NCI-H2196 (cell line): ENCODE results near the gene OCA2.

Experiments
- DNase-seq: peaks from one replicate; lab custom pipeline; 2025; ENCODE audit not compliant: unreplicated experiment; lab: John Stamatoyannopoulos, UW

The OCA2 gene

GRCh38 chr15:27885201-27885600 is 213.9 kb downstream of the OCA2 start:
- DNase-seq = no peak

DNA sequence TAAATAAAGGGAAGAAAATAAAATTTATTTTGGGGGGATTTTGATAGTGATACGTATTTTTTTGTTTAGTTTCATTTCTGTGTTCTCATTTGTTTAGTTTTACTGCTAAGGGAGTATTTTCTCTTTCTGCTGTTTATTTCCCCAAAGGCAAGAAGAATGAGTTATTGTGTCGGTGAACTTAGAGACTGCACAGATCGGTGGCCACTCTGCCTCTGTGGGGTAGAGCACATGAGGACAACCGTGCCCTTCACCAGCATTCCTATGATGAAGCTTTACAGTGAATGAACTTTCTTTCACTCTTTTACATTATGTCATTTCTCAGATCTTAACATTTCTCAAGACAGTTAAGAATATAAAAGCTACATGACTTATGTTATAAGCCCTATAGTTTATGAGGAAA is 214.4 kb downstream of the OCA2 start:
- no peak for DNase-seq

DNA sequence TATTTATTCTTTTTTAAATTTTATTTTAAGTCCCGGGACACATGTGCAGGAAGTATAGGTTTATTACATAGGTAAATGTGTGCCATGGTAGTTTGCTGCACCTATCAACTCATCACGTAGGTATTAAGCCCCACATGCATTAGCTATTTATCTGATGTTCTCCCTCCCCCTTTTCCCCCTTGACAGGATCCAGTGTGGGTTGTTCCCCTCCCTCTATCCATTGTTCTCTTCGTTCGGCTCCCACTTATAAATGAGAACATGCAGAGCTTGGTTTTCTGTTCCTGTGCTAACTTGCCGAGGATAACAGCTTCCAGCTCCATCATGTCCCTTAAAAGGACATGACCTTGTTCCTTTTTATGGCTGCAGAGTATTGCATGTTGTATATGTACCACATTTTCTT is 220.3 kb downstream of the OCA2 start:
- DNase-seq = no peak

- DNase-seq = no peak
Measured at GRCh38 chr15:27873828-27874227, 225.3 kb downstream of the OCA2 start.

DNA sequence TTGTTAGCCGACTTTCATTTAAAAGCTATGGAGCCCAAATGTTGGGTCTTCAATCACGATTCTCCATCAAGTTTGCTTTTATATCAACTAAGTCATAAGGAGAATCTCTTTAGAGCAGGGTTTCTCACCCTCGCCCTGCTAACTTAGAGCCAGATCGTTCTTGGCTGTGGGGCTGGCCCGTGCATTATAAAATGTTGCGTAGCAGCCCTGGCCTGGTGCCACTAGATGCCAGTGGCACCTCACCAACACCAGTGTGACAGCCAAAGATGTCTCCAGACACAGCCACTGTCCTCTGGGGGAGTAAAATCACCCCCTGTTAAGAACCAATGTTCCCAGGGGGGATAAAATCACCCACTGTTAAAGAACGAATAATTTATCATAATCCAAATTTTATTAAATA is 226.1 kb downstream of the OCA2 start:
- DNase-seq = no peak

DNA sequence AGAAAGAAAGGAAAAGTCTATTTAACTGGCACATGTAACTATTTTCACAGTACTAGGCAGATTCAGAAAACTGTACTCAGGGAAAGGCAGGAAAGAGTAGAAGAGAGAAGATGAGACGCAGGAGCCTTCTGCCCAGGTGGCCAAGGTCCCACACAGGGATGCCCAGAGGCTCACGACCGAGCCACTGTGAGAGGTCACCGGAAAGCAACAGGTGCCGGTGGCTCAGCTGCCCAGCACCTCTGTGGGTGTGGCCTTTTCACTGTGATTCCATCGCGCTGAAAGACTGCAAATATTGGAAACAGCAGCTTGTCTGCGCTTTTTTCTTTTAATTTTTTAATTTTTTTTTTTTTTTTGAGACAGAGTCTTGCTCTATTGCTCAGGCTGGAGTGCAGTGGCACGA is 226.8 kb downstream of the OCA2 start:
- DNase-seq = no peak

GRCh38 chr15:27871902-27872260 is 227.2 kb downstream of the OCA2 start:
- no peak for DNase-seq

DNA sequence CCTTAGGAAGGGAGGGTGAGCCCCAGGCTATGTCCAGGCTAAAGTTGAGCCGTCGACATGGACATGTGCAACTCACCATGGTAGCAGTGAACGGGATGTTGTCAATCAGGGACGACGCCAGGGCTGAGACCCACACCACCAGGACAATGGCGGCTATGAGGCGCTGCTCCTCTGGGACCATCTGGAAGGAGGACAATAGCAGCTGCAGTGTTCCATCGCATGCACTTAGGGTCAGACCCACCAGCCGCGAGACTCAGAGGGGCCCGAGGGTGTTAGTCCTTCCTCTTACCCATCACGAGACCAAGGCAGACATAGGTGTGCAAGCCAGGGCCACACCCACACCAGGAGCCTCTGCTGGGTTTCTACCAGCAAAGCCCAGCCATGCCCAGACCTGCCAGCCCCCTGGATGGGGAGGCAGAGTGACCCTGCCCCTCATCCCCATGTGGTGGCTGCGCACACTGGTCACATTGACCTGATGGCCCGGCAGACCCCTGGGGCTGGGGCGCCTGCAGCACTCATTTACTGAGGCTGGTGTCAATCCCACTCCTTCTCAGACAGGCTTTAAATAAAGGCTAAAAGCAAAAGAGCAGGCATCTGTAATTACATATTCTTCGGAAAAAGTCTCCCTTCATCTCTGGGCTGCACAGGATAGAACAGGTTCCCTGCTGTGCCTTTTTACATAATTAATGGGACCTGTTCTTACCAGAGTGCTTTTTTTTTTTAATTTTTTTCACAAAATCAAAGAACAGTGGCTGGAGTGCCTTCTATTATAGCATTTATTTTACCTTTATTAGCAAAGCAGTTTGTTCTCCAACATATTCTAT is 227.8 kb downstream of the OCA2 start:
- no peak for DNase-seq

DNA sequence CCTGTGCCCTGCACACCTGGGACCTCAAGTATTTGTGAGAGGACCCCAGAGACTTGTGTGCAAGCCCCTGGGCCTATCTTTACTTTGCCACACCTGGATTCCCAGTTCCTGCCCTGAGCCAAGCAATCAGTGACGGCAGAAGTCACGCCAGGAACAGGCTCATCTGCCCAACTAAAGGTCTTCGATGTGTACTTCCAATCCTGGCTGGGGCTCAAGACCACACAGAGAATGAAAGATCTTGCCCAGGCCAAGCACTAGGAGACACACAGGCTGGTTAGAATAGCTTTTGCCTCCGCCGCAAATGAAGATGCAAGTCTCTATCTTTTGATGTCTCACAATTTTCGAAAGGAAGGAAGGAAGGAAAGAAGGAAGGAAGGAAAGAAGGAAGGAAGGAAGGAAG is 228.8 kb downstream of the OCA2 start:
- no peak for DNase-seq

GRCh38 chr15:27869697-27870281 is 229.3 kb downstream of the OCA2 start:
- DNase-seq = no peak

DNA sequence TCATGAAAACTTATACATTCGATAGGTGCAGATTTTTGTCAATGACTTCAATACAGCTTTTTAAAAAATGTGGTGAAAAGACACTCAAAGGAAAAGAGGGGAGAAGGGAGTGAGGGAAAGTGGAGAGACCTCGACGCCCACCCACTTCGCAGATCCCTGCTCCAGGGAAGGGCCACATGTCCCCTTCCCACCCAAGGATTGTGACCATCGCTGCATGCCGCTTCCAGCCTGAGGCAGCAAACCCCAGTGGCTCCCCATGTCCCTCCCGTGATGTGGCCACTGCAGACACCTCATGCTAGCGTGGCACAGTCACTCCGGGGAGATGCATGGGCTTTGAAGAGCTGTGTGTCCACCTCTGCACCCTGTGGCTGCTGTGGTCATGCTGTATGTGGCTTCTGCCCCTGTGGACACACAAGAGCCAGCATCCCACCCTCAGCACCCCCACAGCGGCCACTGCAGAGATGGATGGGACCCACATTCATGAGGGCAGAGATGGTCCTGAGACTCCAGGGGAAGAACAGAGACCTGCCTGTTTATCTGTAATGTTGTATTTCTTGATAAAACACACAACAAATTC is 230.2 kb downstream of the OCA2 start:
- DNase-seq = no peak

GRCh38 chr15:27867861-27868260 is 231.3 kb downstream of the OCA2 start:
- no peak for DNase-seq

- DNase-seq = no peak
Measured at GRCh38 chr15:27866505-27867165, 232.5 kb downstream of the OCA2 start.

- DNase-seq = no peak
Measured at GRCh38 chr15:27865926-27866325, 233.2 kb downstream of the OCA2 start.

GRCh38 chr15:27865323-27865922 is 233.7 kb downstream of the OCA2 start:
- DNase-seq = no peak

DNA sequence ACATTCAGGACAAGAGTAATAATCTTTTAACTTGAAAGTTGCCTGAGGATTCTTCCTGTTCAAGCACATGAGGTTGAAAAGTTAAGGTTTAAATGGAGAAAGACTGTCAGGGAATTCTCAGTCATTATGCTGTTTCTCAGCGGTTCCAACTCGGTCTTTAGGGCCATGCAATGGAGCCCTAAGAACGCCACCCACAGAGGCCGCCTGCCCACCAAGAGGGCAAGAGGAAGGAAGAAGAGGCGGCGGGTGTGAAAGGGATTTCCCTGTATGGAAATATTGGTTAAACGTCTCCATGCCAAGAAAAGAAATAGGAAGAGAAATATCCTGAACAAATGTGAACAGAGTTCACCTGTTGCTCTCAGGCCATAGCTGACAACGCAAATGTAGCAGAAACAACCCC is 234.4 kb downstream of the OCA2 start:
- no peak for DNase-seq

GRCh38 chr15:27864086-27864485 is 235.0 kb downstream of the OCA2 start:
- no peak for DNase-seq

- no peak for DNase-seq
Measured at GRCh38 chr15:27863000-27863399, 236.1 kb downstream of the OCA2 start.

GRCh38 chr15:27861171-27861570 is 237.9 kb downstream of the OCA2 start:
- no peak for DNase-seq

- no peak for DNase-seq
Measured at GRCh38 chr15:27855137-27855536, 244.0 kb downstream of the OCA2 start.

- no peak for DNase-seq
Measured at GRCh38 chr15:27854601-27855000, 244.5 kb downstream of the OCA2 start.
